WTC11 (cell line): ENCODE data around the gene NMRAL1. TPM values are rescaled to one million over a fixed set of nuclear protein-coding genes. Genes with fewer than 3 reads are reported as not detected.

Source experiments
- CREB1 ChIP-seq: sonication (generic); formaldehyde crosslinking; IDR thresholded peaks from 2 replicates; pipeline ENCODE4 v1.8.0; 2023; ENCODE audit warnings: mild to moderate bottlenecking, missing genetic modification reagents
- ETV6 ChIP-seq: sonication (generic); formaldehyde crosslinking; IDR thresholded peaks from 2 replicates; pipeline ENCODE4 v1.8.1; 2022; ENCODE audit warnings: mild to moderate bottlenecking, missing genetic modification reagents
- FOXP4 ChIP-seq: sonication (generic); formaldehyde crosslinking; IDR thresholded peaks from 2 replicates; pipeline ENCODE4 v1.8.0; 2022; ENCODE audit warnings: mild to moderate bottlenecking, missing genetic modification reagents
- GABPB1 ChIP-seq: sonication (generic); formaldehyde crosslinking; IDR thresholded peaks from 2 replicates; pipeline ENCODE4 v1.8.1; 2023; ENCODE audit warnings: mild to moderate bottlenecking, missing genetic modification reagents
- GRHL2 ChIP-seq: fragments of 250-450 bp; sonication (Bioruptor Pico); IDR thresholded peaks from 2 replicates; pipeline ENCODE4 v1.8.0; 2022; ENCODE audit warnings: mild to moderate bottlenecking, moderate library complexity; ENCODE audit not compliant: insufficient replicate concordance, severe bottlenecking
- KAT7 ChIP-seq: sonication (generic); formaldehyde crosslinking; IDR thresholded peaks from 2 replicates; pipeline ENCODE4 v1.8.1; 2023; ENCODE audit warnings: missing genetic modification reagents, mild to moderate bottlenecking, borderline replicate concordance
- NR2C2 ChIP-seq: sonication (generic); formaldehyde crosslinking; IDR thresholded peaks from 2 replicates; pipeline ENCODE4 v1.8.0; 2022; ENCODE audit warnings: mild to moderate bottlenecking, missing genetic modification reagents
- SOX15 ChIP-seq: fragments of 250-450 bp; sonication (Bioruptor Pico); IDR thresholded peaks from 2 replicates; pipeline ENCODE4 v1.9.0; 2021; ENCODE audit warnings: mild to moderate bottlenecking
- TEAD1 ChIP-seq: sonication (generic); formaldehyde crosslinking; IDR thresholded peaks from 2 replicates; pipeline ENCODE4 v1.8.0; 2022; ENCODE audit warnings: mild to moderate bottlenecking, missing genetic modification reagents
- total RNA-seq: library from RNA; stranded (reverse); gene quantifications from 3 replicates; pipeline ENCODE4 v1.2.3, GENCODE V29; 2021
- TF ChIP-seq, protein P1 (sequence below): sonication (generic); formaldehyde crosslinking; IDR thresholded peaks from 2 replicates; pipeline ENCODE4 v1.8.0; 2023; ENCODE audit warnings: missing genetic modification reagents, mild to moderate bottlenecking, borderline replicate concordance
- TF ChIP-seq, protein P2 (sequence below): sonication (generic); formaldehyde crosslinking; IDR thresholded peaks from 2 replicates; pipeline ENCODE4 v1.8.1; 2023; ENCODE audit warnings: mild to moderate bottlenecking, moderate library complexity, missing genetic modification reagents
- TF ChIP-seq, protein P3 (sequence below): fragments of 200-600 bp; IDR thresholded peaks from 2 replicates; pipeline ENCODE4 v1.8.0; 2022; ENCODE audit warnings: antibody characterized with exemption
- TF ChIP-seq, protein P4 (sequence below): sonication (generic); formaldehyde crosslinking; IDR thresholded peaks from 2 replicates; pipeline ENCODE4 v1.8.0; 2022; ENCODE audit warnings: mild to moderate bottlenecking, missing genetic modification reagents
- TF ChIP-seq, protein P5 (sequence below): sonication (generic); formaldehyde crosslinking; IDR thresholded peaks from 2 replicates; pipeline ENCODE4 v1.8.1; 2023; ENCODE audit warnings: mild to moderate bottlenecking, missing genetic modification reagents

NMRAL1 gene
- total RNA-seq, 1 experiment from 2014 or later, result 68.1 TPM

GRCh38 chr16:4475880-4476788 is 1.7 kb upstream of the NMRAL1 start, which contains the start of gene HMOX2 (continued):
- TF ChIP-seq, protein P1, sequence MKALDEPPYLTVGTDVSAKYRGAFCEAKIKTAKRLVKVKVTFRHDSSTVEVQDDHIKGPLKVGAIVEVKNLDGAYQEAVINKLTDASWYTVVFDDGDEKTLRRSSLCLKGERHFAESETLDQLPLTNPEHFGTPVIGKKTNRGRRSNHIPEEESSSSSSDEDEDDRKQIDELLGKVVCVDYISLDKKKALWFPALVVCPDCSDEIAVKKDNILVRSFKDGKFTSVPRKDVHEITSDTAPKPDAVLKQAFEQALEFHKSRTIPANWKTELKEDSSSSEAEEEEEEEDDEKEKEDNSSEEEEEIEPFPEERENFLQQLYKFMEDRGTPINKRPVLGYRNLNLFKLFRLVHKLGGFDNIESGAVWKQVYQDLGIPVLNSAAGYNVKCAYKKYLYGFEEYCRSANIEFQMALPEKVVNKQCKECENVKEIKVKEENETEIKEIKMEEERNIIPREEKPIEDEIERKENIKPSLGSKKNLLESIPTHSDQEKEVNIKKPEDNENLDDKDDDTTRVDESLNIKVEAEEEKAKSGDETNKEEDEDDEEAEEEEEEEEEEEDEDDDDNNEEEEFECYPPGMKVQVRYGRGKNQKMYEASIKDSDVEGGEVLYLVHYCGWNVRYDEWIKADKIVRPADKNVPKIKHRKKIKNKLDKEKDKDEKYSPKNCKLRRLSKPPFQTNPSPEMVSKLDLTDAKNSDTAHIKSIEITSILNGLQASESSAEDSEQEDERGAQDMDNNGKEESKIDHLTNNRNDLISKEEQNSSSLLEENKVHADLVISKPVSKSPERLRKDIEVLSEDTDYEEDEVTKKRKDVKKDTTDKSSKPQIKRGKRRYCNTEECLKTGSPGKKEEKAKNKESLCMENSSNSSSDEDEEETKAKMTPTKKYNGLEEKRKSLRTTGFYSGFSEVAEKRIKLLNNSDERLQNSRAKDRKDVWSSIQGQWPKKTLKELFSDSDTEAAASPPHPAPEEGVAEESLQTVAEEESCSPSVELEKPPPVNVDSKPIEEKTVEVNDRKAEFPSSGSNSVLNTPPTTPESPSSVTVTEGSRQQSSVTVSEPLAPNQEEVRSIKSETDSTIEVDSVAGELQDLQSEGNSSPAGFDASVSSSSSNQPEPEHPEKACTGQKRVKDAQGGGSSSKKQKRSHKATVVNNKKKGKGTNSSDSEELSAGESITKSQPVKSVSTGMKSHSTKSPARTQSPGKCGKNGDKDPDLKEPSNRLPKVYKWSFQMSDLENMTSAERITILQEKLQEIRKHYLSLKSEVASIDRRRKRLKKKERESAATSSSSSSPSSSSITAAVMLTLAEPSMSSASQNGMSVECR (CRISPR knock-in tag), result peak; percentile 69; the same call in 1 of the 2 replicates
- TF ChIP-seq, protein P2, sequence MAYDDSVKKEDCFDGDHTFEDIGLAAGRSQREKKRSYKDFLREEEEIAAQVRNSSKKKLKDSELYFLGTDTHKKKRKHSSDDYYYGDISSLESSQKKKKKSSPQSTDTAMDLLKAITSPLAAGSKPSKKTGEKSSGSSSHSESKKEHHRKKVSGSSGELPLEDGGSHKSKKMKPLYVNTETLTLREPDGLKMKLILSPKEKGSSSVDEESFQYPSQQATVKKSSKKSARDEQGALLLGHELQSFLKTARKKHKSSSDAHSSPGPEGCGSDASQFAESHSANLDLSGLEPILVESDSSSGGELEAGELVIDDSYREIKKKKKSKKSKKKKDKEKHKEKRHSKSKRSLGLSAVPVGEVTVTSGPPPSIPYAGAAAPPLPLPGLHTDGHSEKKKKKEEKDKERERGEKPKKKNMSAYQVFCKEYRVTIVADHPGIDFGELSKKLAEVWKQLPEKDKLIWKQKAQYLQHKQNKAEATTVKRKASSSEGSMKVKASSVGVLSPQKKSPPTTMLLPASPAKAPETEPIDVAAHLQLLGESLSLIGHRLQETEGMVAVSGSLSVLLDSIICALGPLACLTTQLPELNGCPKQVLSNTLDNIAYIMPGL (CRISPR knock-in tag), result peak; percentile 99
- TF ChIP-seq CREB1 (peak; percentile 83), SOX15 (CRISPR knock-in tag) (no peak), GRHL2 (CRISPR knock-in tag) (no peak), ETV6 (peak; percentile 97), GABPB1 (CRISPR knock-in tag) (peak; percentile 82), NR2C2 (0 out of 2 replicates have a peak, but pooled peaks have one; percentile 39), TEAD1 (CRISPR knock-in tag) (peak; percentile 93; the same call in 1 of the 2 replicates), KAT7 (CRISPR knock-in tag) (peak; percentile 97; the same call in 1 of the 2 replicates), FOXP4 (CRISPR knock-in tag) (peak; percentile 99)
- TF ChIP-seq, protein P3, sequence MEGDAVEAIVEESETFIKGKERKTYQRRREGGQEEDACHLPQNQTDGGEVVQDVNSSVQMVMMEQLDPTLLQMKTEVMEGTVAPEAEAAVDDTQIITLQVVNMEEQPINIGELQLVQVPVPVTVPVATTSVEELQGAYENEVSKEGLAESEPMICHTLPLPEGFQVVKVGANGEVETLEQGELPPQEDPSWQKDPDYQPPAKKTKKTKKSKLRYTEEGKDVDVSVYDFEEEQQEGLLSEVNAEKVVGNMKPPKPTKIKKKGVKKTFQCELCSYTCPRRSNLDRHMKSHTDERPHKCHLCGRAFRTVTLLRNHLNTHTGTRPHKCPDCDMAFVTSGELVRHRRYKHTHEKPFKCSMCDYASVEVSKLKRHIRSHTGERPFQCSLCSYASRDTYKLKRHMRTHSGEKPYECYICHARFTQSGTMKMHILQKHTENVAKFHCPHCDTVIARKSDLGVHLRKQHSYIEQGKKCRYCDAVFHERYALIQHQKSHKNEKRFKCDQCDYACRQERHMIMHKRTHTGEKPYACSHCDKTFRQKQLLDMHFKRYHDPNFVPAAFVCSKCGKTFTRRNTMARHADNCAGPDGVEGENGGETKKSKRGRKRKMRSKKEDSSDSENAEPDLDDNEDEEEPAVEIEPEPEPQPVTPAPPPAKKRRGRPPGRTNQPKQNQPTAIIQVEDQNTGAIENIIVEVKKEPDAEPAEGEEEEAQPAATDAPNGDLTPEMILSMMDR, result no peak
- TF ChIP-seq, protein P4, sequence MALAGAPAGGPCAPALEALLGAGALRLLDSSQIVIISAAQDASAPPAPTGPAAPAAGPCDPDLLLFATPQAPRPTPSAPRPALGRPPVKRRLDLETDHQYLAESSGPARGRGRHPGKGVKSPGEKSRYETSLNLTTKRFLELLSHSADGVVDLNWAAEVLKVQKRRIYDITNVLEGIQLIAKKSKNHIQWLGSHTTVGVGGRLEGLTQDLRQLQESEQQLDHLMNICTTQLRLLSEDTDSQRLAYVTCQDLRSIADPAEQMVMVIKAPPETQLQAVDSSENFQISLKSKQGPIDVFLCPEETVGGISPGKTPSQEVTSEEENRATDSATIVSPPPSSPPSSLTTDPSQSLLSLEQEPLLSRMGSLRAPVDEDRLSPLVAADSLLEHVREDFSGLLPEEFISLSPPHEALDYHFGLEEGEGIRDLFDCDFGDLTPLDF (CRISPR knock-in tag), result peak; percentile 94
- TF ChIP-seq, protein P5, sequence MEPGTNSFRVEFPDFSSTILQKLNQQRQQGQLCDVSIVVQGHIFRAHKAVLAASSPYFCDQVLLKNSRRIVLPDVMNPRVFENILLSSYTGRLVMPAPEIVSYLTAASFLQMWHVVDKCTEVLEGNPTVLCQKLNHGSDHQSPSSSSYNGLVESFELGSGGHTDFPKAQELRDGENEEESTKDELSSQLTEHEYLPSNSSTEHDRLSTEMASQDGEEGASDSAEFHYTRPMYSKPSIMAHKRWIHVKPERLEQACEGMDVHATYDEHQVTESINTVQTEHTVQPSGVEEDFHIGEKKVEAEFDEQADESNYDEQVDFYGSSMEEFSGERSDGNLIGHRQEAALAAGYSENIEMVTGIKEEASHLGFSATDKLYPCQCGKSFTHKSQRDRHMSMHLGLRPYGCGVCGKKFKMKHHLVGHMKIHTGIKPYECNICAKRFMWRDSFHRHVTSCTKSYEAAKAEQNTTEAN (CRISPR knock-in tag), result peak; percentile 98
